ENCODE measurements around the gene TTLL10.

The TTLL10 gene

GRCh38 chr1:1176931-1177330 lies 3.3 kb downstream of the TTLL10 start:
- Histone ChIP-seq H3K4me1 (ENCODE audit: insufficient read depth, poor library complexity, severe bottlenecking) (no peaks in the 10 kb centered on the region), H3K27ac (ENCODE audit: poor library complexity, severe bottlenecking) (no peak overlapping the region), H3K36me3 (ENCODE audit: low read depth) (no peaks in the 10 kb centered on the region), H3K27me3 (ENCODE audit: insufficient read depth, poor library complexity, severe bottlenecking) (no peaks in the 10 kb centered on the region), H3K9me3 (ENCODE audit: severe bottlenecking) (no peaks in the 10 kb centered on the region), H3K4me3 (ENCODE audit: severe bottlenecking) (no peak overlapping the region)
- no peak for TF ChIP-seq CTCF (IDR thresholded peaks at IDR 0.05; ENCODE audit: poor library complexity, severe bottlenecking)
- no peak; the same call in 2 of the 3 replicates for ATAC-seq (ENCODE audit: low read depth)
- DNase-seq (ENCODE audit: low spot score) = no peak

- DNase-seq (ENCODE audit: low spot score) (peak; percentile 52), ATAC-seq (ENCODE audit: low read depth) (no peak)
- Histone ChIP-seq H3K4me1 (ENCODE audit: insufficient read depth, poor library complexity, severe bottlenecking) (no peaks in the 10 kb centered on the region), H3K27ac (ENCODE audit: poor library complexity, severe bottlenecking) (no peak overlapping the region), H3K9me3 (ENCODE audit: severe bottlenecking) (no peaks in the 10 kb centered on the region), H3K4me3 (ENCODE audit: severe bottlenecking) (no peak overlapping the region), H3K36me3 (ENCODE audit: low read depth) (no peaks in the 10 kb centered on the region), H3K27me3 (ENCODE audit: insufficient read depth, poor library complexity, severe bottlenecking) (no peaks in the 10 kb centered on the region)
- no peak for TF ChIP-seq CTCF (IDR thresholded peaks at IDR 0.05; ENCODE audit: poor library complexity, severe bottlenecking)
Measured at GRCh38 chr1:1177452-1178206, 3.9 kb downstream of the TTLL10 start.

GRCh38 chr1:1178794-1179331 lies 5.2 kb downstream of the TTLL10 start:
- no peak overlapping the region for H3K4me3 ChIP-seq (ENCODE audit: severe bottlenecking)
- TF ChIP-seq CTCF (IDR thresholded peaks at IDR 0.05; ENCODE audit: poor library complexity, severe bottlenecking) = no peak
- H3K9me3 ChIP-seq (ENCODE audit: severe bottlenecking) = no peaks in the 10 kb centered on the region
- no peak overlapping the region for H3K27ac ChIP-seq (ENCODE audit: poor library complexity, severe bottlenecking)
- ATAC-seq (ENCODE audit: low read depth) (no peak), DNase-seq (ENCODE audit: low spot score) (peak; percentile 67)
- no peaks in the 10 kb centered on the region for H3K4me1 ChIP-seq (ENCODE audit: insufficient read depth, poor library complexity, severe bottlenecking)
- no peaks in the 10 kb centered on the region for H3K36me3 ChIP-seq (ENCODE audit: low read depth)
- H3K27me3 ChIP-seq (ENCODE audit: insufficient read depth, poor library complexity, severe bottlenecking) = no peaks in the 10 kb centered on the region

- H3K27me3 ChIP-seq (ENCODE audit: insufficient read depth, poor library complexity, severe bottlenecking) = no peaks in the 10 kb centered on the region
- H3K27ac ChIP-seq (ENCODE audit: poor library complexity, severe bottlenecking) = no peak overlapping the region
- H3K4me1 ChIP-seq (ENCODE audit: insufficient read depth, poor library complexity, severe bottlenecking) = no peaks in the 10 kb centered on the region
Measured at GRCh38 chr1:1179346-1179982, 5.8 kb downstream of the TTLL10 start.

More at GRCh38 chr1:1179346-1179982, 5.8 kb downstream of the TTLL10 start:
- ATAC-seq (ENCODE audit: low read depth) (no peak), DNase-seq (ENCODE audit: low spot score) (no peak)
- Histone ChIP-seq H3K36me3 (ENCODE audit: low read depth) (no peaks in the 10 kb centered on the region), H3K9me3 (ENCODE audit: severe bottlenecking) (no peaks in the 10 kb centered on the region), H3K4me3 (ENCODE audit: severe bottlenecking) (no peak overlapping the region)
- TF ChIP-seq CTCF (IDR thresholded peaks at IDR 0.05; ENCODE audit: poor library complexity, severe bottlenecking) = no peak

All from RWPE2 (cell line).